GM15510 (cell line): ENCODE data around the gene RCC2.

Experiments
- POLR2A ChIP-seq: IDR thresholded peaks from 3 replicates; pipeline ENCODE4 v1.6.1; 2011; ENCODE audit warnings: borderline replicate concordance; ENCODE audit not compliant: insufficient read length; ENCODE audit errors: extremely low read depth

The RCC2 gene

DNA sequence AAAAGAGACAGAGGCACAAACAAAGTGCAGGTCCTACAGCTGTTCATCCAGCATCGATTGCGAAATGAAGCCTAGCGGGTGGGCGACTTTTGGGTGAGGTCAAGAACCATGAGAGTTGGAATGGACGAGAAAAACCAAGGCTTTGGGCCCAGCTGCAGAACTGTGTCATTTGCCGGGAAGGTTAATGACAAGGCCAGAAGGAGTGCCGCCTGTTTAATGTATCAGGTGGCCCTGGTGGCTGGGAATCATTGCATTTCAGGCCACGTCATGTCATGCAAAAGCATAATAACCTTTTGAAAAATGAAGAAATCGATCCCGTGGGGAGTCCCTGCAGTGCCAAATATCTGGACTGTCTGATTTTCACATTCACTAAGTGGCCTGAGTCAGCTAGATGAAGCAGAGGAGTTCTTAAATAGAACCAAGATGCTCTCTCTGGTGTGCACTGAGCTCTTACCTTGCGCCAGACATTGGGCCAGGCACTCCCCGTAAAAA is 8.1 kb upstream of the RCC2 start:
- TF ChIP-seq POLR2A, result no peak

- TF ChIP-seq POLR2A, result no peak
These were observed 3.4 kb upstream of the RCC2 start for GRCh38 chr1:17442841-17443240.

GRCh38 chr1:17441993-17442357 is 2.5 kb upstream of the RCC2 start:
- no peak for TF ChIP-seq POLR2A

DNA sequence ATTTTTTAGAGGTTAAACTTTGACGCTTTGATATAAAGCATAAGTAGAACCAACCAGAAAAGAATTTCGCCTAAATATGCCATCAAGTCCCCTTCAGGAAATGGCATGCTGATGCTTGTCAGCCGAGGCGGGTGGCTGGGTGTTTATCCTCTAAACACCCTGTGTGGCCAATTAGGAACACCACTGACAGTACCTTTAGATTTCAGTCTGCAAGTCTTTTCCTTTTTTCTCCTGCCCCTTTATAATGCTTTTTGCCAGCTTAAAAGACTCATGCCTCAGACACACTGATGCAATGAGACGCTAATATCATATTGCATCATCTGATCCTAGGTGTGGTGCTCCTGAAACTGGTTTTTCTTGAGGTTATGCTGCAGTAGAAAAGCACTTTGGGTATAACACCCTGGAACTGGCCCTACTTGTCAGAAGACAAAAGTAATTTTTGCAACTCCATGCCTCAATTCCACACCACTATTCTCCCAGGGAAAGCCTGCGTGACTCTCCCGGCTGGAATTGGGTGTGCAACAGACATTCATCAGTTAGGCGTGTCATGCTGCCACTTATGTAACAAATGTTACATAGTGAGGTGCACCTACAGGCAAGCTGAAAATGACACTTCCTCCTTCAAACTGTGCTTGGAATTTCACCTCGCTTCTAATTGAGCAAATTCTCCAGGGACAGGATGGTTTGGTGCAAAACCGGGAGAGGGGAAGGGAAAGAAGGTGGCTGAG is 2.0 kb upstream of the RCC2 start:
- TF ChIP-seq POLR2A, result no peak

DNA sequence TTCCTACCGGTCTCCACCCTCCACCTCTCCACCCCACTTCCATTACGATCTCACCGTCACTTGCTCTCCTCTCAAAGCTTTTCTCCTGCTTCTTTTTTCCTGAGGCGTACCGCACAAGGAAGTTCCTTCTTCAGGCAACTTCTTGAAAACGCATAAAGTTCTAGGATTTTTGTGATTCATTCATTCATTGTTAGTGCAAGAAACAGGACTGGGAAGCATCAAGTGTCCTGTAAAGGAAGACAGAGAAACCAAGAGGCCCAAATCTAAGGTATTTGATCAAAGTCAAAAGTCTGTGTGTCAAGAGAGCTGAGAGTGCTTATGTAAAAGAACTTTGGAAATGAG is 1.3 kb upstream of the RCC2 start:
- TF ChIP-seq POLR2A, result no peak

GRCh38 chr1:17440074-17440826 is 773 bp upstream of the RCC2 start:
- no peak for TF ChIP-seq POLR2A

- peak; percentile 67 for TF ChIP-seq POLR2A
These were observed 893 bp downstream of the RCC2 start for GRCh38 chr1:17438318-17439249.

DNA sequence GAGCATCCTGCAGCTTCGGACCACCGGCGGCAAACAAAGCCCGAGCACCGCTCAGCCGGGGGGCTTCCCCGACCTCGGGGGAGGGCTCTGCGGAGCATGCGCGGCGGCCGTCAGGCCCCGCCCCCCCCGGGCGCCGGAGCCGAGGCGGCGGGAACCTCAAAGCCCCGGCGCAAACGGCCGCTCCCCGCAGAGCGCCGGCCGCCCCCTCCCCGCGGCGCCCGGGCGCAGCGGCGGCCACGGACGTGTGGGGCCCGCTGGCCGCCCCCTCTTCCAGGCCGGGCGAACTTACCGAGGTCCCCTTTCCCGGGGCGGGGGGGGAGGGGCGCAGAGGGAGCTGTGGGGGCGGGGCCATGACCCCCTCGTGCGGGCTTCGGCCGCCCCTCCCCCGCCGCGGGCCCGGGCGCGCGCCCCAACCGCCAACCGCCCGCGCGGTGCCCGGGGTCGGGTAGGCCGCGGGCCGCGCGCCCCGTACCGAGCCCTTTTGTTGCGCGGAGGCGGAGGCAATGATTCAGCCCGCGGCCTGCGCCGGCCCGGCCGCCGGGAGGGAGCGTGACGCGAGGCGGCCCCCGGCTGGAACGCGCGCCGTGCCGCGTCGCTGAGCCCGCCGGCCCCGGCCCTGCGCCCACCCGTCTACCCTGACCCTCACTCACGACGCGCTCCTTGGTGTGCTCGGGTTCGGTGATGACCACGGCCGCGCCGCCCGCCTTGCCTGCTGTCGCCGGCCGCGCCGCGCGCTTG is 1.7 kb downstream of the RCC2 start:
- peak; percentile 62 for TF ChIP-seq POLR2A

GRCh38 chr1:17437260-17437579 is 2.3 kb downstream of the RCC2 start:
- no peak for TF ChIP-seq POLR2A

- no peak for TF ChIP-seq POLR2A
These were observed 2.9 kb downstream of the RCC2 start for GRCh38 chr1:17436380-17437174.

DNA sequence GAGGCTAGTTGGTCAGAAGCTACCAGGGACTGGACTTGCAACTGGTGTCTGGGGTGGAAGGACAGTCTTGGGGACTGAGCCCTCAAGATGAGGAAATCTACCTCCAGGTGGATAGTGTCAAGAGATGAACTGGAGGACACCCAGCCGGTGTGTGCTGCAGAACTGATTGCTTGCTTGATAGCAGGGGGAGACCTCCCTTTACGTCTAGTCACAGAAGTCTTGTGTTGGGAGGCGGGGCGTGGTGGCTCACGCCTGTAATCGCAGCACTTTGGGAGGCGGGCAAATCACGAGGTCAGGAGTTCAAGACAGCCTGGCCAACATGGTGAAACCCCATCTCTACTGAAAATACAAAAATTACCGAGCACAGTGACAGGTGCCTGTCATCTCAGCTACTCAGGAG is 4.9 kb downstream of the RCC2 start:
- TF ChIP-seq POLR2A, result no peak

DNA sequence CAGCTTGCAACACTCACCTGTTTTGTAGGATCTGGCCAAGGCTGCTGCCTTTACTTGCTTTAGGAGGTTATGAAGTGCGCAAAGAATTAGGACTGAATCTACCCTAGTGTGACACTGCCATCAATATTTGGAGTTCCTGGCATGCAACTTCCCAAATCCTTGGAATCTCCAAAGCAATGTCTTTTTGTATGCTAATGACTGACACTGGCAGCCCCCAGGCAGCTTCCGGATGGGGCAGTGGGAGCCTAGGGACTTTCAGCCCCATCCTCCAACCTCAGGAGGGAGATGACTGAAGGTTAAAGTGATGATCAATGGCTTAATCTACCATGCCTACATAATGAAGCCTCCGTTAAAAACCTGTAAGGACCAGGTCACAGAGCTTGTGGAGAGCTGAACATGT is 5.5 kb downstream of the RCC2 start:
- TF ChIP-seq POLR2A, result no peak

DNA sequence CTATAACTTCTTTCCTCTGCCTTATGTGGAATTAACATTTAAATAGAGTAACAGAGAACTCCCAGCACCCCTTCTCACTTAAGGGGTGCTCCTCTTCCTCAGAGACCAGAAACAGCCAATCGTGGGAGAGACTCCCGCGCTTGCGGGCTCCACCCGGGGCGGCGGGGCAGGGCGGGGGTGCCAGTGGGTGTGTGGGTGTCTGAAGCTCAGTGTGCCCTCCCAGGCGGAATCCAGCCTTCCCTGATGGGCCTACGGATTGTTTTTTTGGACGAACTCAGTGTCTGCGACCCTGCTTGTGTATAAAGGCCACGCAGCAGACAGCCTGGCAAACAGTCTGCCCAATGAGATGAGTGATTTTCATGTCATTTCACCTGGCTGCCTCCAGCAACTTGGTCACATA is 6.2 kb downstream of the RCC2 start:
- TF ChIP-seq POLR2A, result no peak

GRCh38 chr1:17432412-17432811 is 7.1 kb downstream of the RCC2 start:
- TF ChIP-seq POLR2A, result no peak

- no peak for TF ChIP-seq POLR2A
These were observed 10.3 kb downstream of the RCC2 start for GRCh38 chr1:17429183-17429582.
